Neural crest cell (in vitro differentiated cells): ENCODE data around the gene GNAS-AS1. TPM values are rescaled to one million over a fixed set of nuclear protein-coding genes. Genes with fewer than 3 reads are reported as not detected.

Experiments used
- DNase-seq: peaks from one replicate; pipeline ENCODE4 v3.0.0; 2021; ENCODE audit warnings: low read depth, mixed read lengths, low spot score
- H3K27ac Mint-ChIP-seq: one replicate; pipeline ENCODE4 v1.8.0; 2021; ENCODE audit warnings: mild to moderate bottlenecking, mixed read lengths; ENCODE audit not compliant: unreplicated experiment
- H3K27me3 Mint-ChIP-seq: 2 replicates; pipeline ENCODE4 v1.8.0; 2021; ENCODE audit warnings: low read depth, mild to moderate bottlenecking, mixed read lengths
- H3K36me3 Mint-ChIP-seq: 2 replicates; pipeline ENCODE4 v1.8.0; 2021; ENCODE audit warnings: low read depth, mild to moderate bottlenecking, mixed read lengths
- H3K4me1 Mint-ChIP-seq: 2 replicates; pipeline ENCODE4 v1.8.0; 2021; ENCODE audit warnings: mixed read lengths
- H3K4me3 Mint-ChIP-seq: one replicate; pipeline ENCODE4 v1.8.0; 2021; ENCODE audit warnings: mild to moderate bottlenecking, mixed read lengths
- H3K9me3 Mint-ChIP-seq: 2 replicates; pipeline ENCODE4 v1.8.0; 2021; ENCODE audit warnings: mixed read lengths
- CTCF ChIP-seq: fragments of 200-600 bp; sonication (generic); conservative IDR thresholded peaks from 2 replicates; pipeline ENCODE4 v1.5.0; 2021; ENCODE audit warnings: antibody characterized with exemption, mild to moderate bottlenecking
- total RNA-seq: library from RNA; stranded (reverse); gene quantifications from 2 replicates; pipeline ENCODE4 v1.2.1, GENCODE V29; 2021

GNAS-AS1 gene
- total RNA-seq, 1 donor from 2014 or later = 3.8 TPM

- H3K9me3 Mint-ChIP-seq = no peaks in the 10 kb centered on the region
- no peak for DNase-seq
- H3K4me3 Mint-ChIP-seq = peak overlapping the region; percentile 54
- no peak for TF ChIP-seq CTCF
- no peaks in the 10 kb centered on the region for H3K27me3 Mint-ChIP-seq
- no peak overlapping the region for H3K27ac Mint-ChIP-seq
- peaks cover 5% of the 10 kb centered on the region for H3K36me3 Mint-ChIP-seq
- H3K4me1 Mint-ChIP-seq = peaks cover 39% of the 10 kb centered on the region
Measured at GRCh38 chr20:58883241-58883691, 32.6 kb upstream of the GNAS-AS1 start.

- Mint-ChIP-seq H3K36me3 (peaks cover 5% of the 10 kb centered on the region), H3K4me3 (no peak overlapping the region), H3K9me3 (no peaks in the 10 kb centered on the region), H3K27ac (no peak overlapping the region), H3K4me1 (peaks cover 39% of the 10 kb centered on the region), H3K27me3 (no peaks in the 10 kb centered on the region)
- no peak for TF ChIP-seq CTCF
- DNase-seq = no peak
Measured at GRCh38 chr20:58882704-58883089, 32.0 kb upstream of the GNAS-AS1 start.

GRCh38 chr20:58880994-58881752, 30.5 kb upstream of the GNAS-AS1 start:
- peaks cover 5% of the 10 kb centered on the region for H3K36me3 Mint-ChIP-seq
- H3K4me1 Mint-ChIP-seq = peaks cover 50% of the 10 kb centered on the region
- H3K9me3 Mint-ChIP-seq = no peaks in the 10 kb centered on the region
- H3K4me3 Mint-ChIP-seq = no peak overlapping the region
- DNase-seq = no peak
- no peak overlapping the region for H3K27ac Mint-ChIP-seq
- H3K27me3 Mint-ChIP-seq = no peaks in the 10 kb centered on the region
- peak; percentile 29 for TF ChIP-seq CTCF

GRCh38 chr20:58880441-58880840, 29.7 kb upstream of the GNAS-AS1 start:
- peaks cover 53% of the 10 kb centered on the region for H3K4me1 Mint-ChIP-seq

GRCh38 chr20:58878399-58878798, 27.7 kb upstream of the GNAS-AS1 start:
- Mint-ChIP-seq H3K4me1 (peaks cover 52% of the 10 kb centered on the region), H3K4me3 (peak overlapping the region; percentile 39), H3K27ac (no peak overlapping the region), H3K9me3 (no peaks in the 10 kb centered on the region), H3K27me3 (no peaks in the 10 kb centered on the region), H3K36me3 (no peaks in the 10 kb centered on the region)
- no peak for TF ChIP-seq CTCF
- no peak for DNase-seq

More at GRCh38 chr20:58880441-58880840, 29.7 kb upstream of the GNAS-AS1 start:
- TF ChIP-seq CTCF = no peak
- Mint-ChIP-seq H3K4me3 (peak overlapping the region; percentile 11), H3K27ac (no peak overlapping the region), H3K9me3 (no peaks in the 10 kb centered on the region), H3K27me3 (no peaks in the 10 kb centered on the region), H3K36me3 (peaks cover 3% of the 10 kb centered on the region)
- DNase-seq = no peak
